Measurements from ENCODE around the gene HGFAC. TPM values are rescaled to one million over a fixed set of nuclear protein-coding genes. Genes with fewer than 3 reads are reported as not detected.
A peak's percentile ranks its signal among the peaks of the same experiment; 100 is the strongest.

HGFAC gene
- total RNA-seq, 3 donors from 2014 or later: 0.95 TPM; not detected in 2

- intact Hi-C loops (cut with DNase I, micrococcal nuclease): no loop called here
- no peak for TF ChIP-seq CTCF (IDR thresholded peaks at IDR 0.05)
- H3K4me1 ChIP-seq (ENCODE audit: low read depth): no peaks in the 10 kb centered on the region
- H3K9me3 ChIP-seq: no peaks in the 10 kb centered on the region
- DNase-seq: no peak
- H3K4me3 ChIP-seq: no peak overlapping the region
- no peaks in the 10 kb centered on the region for H3K36me3 ChIP-seq (ENCODE audit: low read depth)
- ATAC-seq: peak; percentile 31
These were observed 42.2 kb upstream of the HGFAC start for GRCh38 chr4:3399277-3400194.

GRCh38 chr4:3401436-3402171 lies 40.2 kb upstream of the HGFAC start:
- no peaks in the 10 kb centered on the region for H3K9me3 ChIP-seq
- no peak overlapping the region for H3K4me3 ChIP-seq
- intact Hi-C loops (cut with DNase I, micrococcal nuclease): no loop called here
- DNase-seq: no peak
- no peaks in the 10 kb centered on the region for H3K36me3 ChIP-seq (ENCODE audit: low read depth)
- H3K4me1 ChIP-seq (ENCODE audit: low read depth): no peaks in the 10 kb centered on the region
- TF ChIP-seq CTCF (IDR thresholded peaks at IDR 0.05): no peak
- ATAC-seq: no peak

GRCh38 chr4:3402491-3403347 lies 39.0 kb upstream of the HGFAC start:
- Histone ChIP-seq H3K4me3 (no peak overlapping the region), H3K36me3 (ENCODE audit: low read depth) (no peaks in the 10 kb centered on the region), H3K9me3 (no peaks in the 10 kb centered on the region), H3K4me1 (ENCODE audit: low read depth) (no peaks in the 10 kb centered on the region)
- intact Hi-C loops (cut with DNase I, micrococcal nuclease): no loop called here
- DNase-seq (peak in 1 of 3 donors; percentile 37), ATAC-seq (peak; percentile 17)
- TF ChIP-seq CTCF (IDR thresholded peaks at IDR 0.05): no peak

- ATAC-seq: no peak
- peak in 1 of 3 donors; percentile 32 for DNase-seq
- Histone ChIP-seq H3K4me1 (ENCODE audit: low read depth) (no peaks in the 10 kb centered on the region), H3K36me3 (ENCODE audit: low read depth) (no peaks in the 10 kb centered on the region), H3K9me3 (no peaks in the 10 kb centered on the region), H3K4me3 (no peak overlapping the region)
- no peak for TF ChIP-seq CTCF (IDR thresholded peaks at IDR 0.05)
- intact Hi-C loops (cut with DNase I, micrococcal nuclease): no loop called here
These were observed 38.3 kb upstream of the HGFAC start for GRCh38 chr4:3403348-3403906.

GRCh38 chr4:3404546-3404945 lies 37.2 kb upstream of the HGFAC start:
- no peak for ATAC-seq
- no peak overlapping the region for H3K4me3 ChIP-seq
- TF ChIP-seq CTCF (IDR thresholded peaks at IDR 0.05): no peak
- no peaks in the 10 kb centered on the region for H3K4me1 ChIP-seq (ENCODE audit: low read depth)
- DNase-seq: no peak
- no peaks in the 10 kb centered on the region for H3K9me3 ChIP-seq
- intact Hi-C loops (cut with DNase I, micrococcal nuclease): no loop called here
- H3K36me3 ChIP-seq (ENCODE audit: low read depth): no peaks in the 10 kb centered on the region
